GM12873 (cell line): Measurements from ENCODE around the gene SSH2.
A peak's percentile ranks its signal among the peaks of the same experiment; 100 is the strongest.

Experiments used
- CTCF ChIP-seq: IDR thresholded peaks from 2 replicates; pipeline ENCODE4 v1.5.1; 2012; ENCODE audit warnings: low read depth, mild to moderate bottlenecking, moderate library complexity, low read length, control low read depth; ENCODE audit not compliant: insufficient read depth; ENCODE audit errors: missing control alignments

SSH2 gene

GRCh38 chr17:29793501-29793900, 136.5 kb downstream of the SSH2 start:
- TF ChIP-seq CTCF = no peak

- no peak for TF ChIP-seq CTCF
Measured at GRCh38 chr17:29791336-29792080, 138.5 kb downstream of the SSH2 start.

GRCh38 chr17:29789196-29790170, 140.5 kb downstream of the SSH2 start:
- TF ChIP-seq CTCF = no peak

- no peak for TF ChIP-seq CTCF
Measured at GRCh38 chr17:29787995-29788394, 142.0 kb downstream of the SSH2 start.

GRCh38 chr17:29782917-29783316, 147.1 kb downstream of the SSH2 start:
- TF ChIP-seq CTCF = no peak

- peak; percentile 76 for TF ChIP-seq CTCF
Measured at GRCh38 chr17:29778956-29779811, 150.8 kb downstream of the SSH2 start.
